Measurements from ENCODE around the gene ZNF280D. TPM values are rescaled to one million over a fixed set of nuclear protein-coding genes. Genes with fewer than 3 reads are reported as not detected.
"Not testable (repeated sequence)": the region's sequence is repeated elsewhere in the genome, so short reads cannot be mapped to it uniquely, and the experiment has no call there.

ZNF280D gene
- total RNA-seq, 1 experiment from 2014 or later: 5.5 TPM

GRCh38 chr15:56729561-56729960 lies 3.7 kb downstream of the ZNF280D start:
- in situ Hi-C loops (cut with HindIII; ENCODE audit: low pct_unique_long_range_greater_than_20kb, low sequenced_read_pairs): no loop called here
- no peak for DNase-seq (ENCODE audit: low read depth)

GRCh38 chr15:56725386-56725785 lies 7.9 kb downstream of the ZNF280D start:
- no peak for DNase-seq (ENCODE audit: low read depth)
- in situ Hi-C loops (cut with HindIII; ENCODE audit: low pct_unique_long_range_greater_than_20kb, low sequenced_read_pairs): no loop called here

- in situ Hi-C loops (cut with HindIII; ENCODE audit: low pct_unique_long_range_greater_than_20kb, low sequenced_read_pairs): no loop called here
- no peak for DNase-seq (ENCODE audit: low read depth)
Measured at GRCh38 chr15:56724232-56724631, 9.1 kb downstream of the ZNF280D start.

DNA sequence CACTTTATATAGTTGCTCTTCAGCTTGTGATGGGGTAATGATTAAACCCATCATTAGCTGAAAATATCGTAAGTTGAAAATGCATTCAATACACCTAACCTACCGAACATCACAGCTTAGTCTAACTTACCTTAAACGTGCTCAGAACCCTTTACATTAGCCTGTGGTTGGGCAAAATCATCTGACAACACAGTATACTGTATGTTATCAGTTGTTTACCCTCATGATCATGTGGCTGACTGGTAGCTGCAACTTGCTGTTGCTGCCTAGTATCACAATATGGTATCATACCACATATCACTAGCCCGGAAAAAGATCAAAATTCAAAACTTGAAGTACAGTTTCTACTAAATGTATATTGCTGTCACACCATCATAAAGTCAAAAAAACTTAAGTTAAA lies 9.5 kb downstream of the ZNF280D start:
- in situ Hi-C loops (cut with HindIII; ENCODE audit: low pct_unique_long_range_greater_than_20kb, low sequenced_read_pairs): no loop called here
- DNase-seq (ENCODE audit: low read depth): no peak

GRCh38 chr15:56719774-56720555 lies 13.3 kb downstream of the ZNF280D start:
- no peak for DNase-seq (ENCODE audit: low read depth)
- in situ Hi-C loops (cut with HindIII; ENCODE audit: low pct_unique_long_range_greater_than_20kb, low sequenced_read_pairs): no loop called here

DNA sequence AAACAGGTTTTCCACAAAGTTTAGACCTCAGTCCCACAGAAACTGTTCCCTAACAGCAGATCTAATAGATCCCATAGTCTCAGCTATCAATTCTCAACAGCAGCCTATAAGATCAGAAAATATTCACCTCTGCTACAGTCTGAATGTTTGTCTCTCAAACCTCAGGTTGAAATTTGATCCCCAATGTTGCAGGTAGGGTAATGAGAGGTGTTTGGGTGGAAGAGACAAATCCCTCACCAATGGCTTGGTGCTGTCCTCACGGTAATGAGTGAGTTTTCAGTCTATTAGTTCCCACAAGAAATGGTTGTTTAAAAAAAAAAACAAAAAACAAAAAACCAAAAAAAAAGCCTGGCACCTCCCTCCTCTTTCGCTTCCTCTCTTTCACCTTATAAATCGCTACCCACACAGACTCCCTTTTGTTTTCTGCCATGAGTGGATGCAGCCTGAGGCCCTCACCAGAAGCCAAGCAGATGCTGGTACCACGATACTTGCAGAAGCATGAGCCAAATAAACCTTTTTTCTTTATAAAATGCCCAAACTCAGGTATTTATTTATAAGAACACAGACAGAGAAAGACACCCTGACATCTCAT lies 14.2 kb downstream of the ZNF280D start:
- in situ Hi-C loops (cut with HindIII; ENCODE audit: low pct_unique_long_range_greater_than_20kb, low sequenced_read_pairs): no loop called here
- DNase-seq (ENCODE audit: low read depth): no peak

DNA sequence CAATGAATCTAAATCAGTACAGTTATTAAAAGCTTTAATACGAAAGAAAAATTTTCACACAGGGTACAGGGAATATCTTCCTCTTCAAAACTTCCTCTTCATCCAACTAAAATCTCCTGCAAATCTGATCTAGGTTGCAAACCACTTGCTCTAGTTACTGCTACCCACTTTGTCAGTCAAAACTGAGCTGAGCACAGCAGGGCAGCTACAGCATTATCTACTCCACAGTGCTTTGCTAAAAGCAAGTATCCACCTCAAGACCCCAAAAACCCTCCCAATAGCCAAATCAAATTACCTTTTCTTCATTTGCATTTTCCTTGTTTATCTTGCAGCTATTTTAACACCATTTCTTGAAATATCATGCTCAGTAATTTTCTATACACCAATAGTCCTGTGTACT lies 14.7 kb downstream of the ZNF280D start:
- no peak for DNase-seq (ENCODE audit: low read depth)
- in situ Hi-C loops (cut with HindIII; ENCODE audit: low pct_unique_long_range_greater_than_20kb, low sequenced_read_pairs): no loop called here

GRCh38 chr15:56716334-56716733 lies 17.0 kb downstream of the ZNF280D start:
- in situ Hi-C loops (cut with HindIII; ENCODE audit: low pct_unique_long_range_greater_than_20kb, low sequenced_read_pairs): no loop called here
- no peak for DNase-seq (ENCODE audit: low read depth)

DNA sequence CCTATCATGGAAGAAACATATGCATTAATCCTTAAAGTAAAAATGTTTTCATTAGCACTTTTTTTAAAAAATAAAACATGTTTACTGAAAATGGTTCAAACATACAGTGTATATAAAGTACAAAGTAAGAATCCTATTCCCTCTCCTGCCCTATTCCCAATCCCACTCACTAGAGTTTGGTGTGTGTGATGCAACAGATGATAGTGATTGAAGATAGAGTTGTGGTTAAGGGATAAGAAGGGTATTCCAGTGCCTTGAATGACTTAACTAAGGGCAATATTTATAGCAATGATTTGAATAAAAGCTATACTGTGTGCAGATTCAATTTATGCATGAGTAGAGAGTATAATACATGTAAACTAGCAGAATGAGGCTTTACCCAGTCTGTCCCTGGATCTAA lies 18.1 kb downstream of the ZNF280D start:
- DNase-seq (ENCODE audit: low read depth): no peak
- in situ Hi-C loops (cut with HindIII; ENCODE audit: low pct_unique_long_range_greater_than_20kb, low sequenced_read_pairs): no loop called here

GRCh38 chr15:56709502-56709901 lies 23.8 kb downstream of the ZNF280D start:
- DNase-seq (ENCODE audit: low read depth); in situ Hi-C loops (cut with HindIII; ENCODE audit: low pct_unique_long_range_greater_than_20kb, low sequenced_read_pairs): not testable (repeated sequence)

DNA sequence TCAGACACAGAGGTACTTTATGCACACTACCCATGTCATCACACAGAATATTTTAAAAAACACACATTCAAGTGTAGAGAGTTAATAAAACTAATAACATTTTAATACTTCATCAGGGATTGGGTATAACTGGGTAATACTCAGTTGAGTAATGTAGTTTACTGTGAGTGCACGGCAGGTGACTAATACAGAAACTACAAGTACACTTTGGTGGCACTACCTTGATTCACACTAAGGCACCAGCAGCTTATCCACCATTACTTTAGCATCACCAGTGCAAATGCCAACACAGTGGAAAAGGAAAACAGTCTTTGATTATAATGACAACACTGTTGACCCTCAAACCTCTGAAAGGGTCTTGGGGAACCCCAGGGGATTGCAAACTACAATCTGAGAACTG lies 33.6 kb downstream of the ZNF280D start:
- in situ Hi-C loops (cut with HindIII; ENCODE audit: low pct_unique_long_range_greater_than_20kb, low sequenced_read_pairs): no loop called here
- DNase-seq (ENCODE audit: low read depth): no peak

DNA sequence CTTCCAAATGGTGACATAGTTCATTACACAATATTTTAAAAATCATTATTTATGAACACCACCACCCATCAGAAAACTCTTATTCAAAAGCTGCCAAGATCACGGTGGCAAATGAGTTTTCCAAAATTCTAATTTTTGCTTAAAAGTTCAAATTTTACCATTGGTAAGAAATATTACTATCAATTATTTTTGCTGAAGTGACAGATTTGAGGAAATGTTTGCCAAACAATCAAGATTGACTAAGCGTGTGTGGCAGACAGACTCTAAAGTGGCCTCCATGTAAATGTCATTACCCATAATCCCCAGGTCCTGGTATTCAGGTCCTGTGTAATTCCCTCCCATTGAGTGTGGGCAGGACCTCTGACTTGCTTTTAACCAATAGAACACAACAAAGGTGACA lies 35.0 kb downstream of the ZNF280D start:
- in situ Hi-C loops (cut with HindIII; ENCODE audit: low pct_unique_long_range_greater_than_20kb, low sequenced_read_pairs): no loop called here
- DNase-seq (ENCODE audit: low read depth): no peak

GRCh38 chr15:56693761-56694160 lies 39.5 kb downstream of the ZNF280D start:
- DNase-seq (ENCODE audit: low read depth): no peak
- in situ Hi-C loops (cut with HindIII; ENCODE audit: low pct_unique_long_range_greater_than_20kb, low sequenced_read_pairs): no loop called here

GRCh38 chr15:56690733-56691132 lies 42.6 kb downstream of the ZNF280D start:
- in situ Hi-C loops (cut with HindIII; ENCODE audit: low pct_unique_long_range_greater_than_20kb, low sequenced_read_pairs): no loop called here
- DNase-seq (ENCODE audit: low read depth): no peak

DNA sequence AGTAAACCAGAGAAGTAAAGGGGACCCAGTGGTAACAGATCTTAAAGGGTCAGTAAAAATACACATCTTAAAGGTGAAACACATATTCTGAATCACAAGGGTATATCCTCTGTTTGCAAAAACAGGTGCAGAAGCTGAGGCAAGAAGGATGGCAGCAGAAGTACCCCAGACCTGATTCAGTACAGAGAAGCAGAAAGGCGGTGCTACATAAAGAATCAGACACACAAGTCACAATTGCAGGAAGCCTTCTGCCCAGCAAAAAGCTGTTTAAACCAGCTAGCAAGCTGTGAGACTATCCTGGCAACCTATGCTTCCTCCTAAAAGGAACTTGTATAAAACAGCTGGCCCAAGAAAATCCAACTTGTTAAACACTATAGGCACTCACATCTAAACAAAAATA lies 49.4 kb downstream of the ZNF280D start:
- in situ Hi-C loops (cut with HindIII; ENCODE audit: low pct_unique_long_range_greater_than_20kb, low sequenced_read_pairs): no loop called here
- DNase-seq (ENCODE audit: low read depth): no peak

DNA sequence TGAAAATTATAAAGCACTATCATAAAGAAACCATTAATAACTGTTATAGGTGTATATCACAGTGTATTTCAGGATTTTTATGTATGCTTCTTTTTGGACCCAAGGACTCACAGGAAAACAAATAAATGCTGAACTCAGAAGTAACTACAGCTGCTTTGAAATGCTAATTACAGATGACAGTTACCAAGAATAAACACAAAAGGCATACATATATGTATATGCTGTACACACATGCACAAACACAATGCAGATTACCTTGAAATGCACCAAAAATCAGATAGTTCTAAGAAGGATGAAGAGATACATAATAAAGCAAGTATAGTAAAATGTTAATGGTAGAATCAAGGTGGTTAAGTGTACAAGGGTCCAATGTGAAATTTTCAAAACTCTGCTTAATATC lies 52.2 kb downstream of the ZNF280D start:
- no peak for DNase-seq (ENCODE audit: low read depth)

DNA sequence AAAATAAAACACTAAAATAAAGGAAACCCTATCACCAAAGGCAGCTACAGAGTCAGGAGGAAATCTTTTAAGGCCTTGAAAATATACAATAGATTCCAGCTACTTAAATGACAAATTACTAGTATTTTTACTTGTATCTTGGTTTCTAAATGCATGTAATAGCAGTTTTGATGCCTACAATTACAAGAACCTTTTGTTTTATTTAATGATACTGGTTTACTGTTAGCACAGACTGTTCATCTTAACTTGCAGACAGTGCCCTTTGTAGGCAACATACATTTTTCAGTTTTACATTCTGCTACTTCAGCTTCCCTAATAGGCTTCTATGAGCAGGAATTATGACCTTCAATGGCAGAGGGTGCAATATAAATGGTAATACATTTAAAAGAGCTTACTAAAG lies 54.1 kb downstream of the ZNF280D start:
- DNase-seq (ENCODE audit: low read depth): no peak
- in situ Hi-C loops (cut with HindIII; ENCODE audit: low pct_unique_long_range_greater_than_20kb, low sequenced_read_pairs): no loop called here

More for the DNA sequence above, 52.2 kb downstream of the ZNF280D start:
- in situ Hi-C loops (cut with HindIII; ENCODE audit: low pct_unique_long_range_greater_than_20kb, low sequenced_read_pairs): no loop called here

DNA sequence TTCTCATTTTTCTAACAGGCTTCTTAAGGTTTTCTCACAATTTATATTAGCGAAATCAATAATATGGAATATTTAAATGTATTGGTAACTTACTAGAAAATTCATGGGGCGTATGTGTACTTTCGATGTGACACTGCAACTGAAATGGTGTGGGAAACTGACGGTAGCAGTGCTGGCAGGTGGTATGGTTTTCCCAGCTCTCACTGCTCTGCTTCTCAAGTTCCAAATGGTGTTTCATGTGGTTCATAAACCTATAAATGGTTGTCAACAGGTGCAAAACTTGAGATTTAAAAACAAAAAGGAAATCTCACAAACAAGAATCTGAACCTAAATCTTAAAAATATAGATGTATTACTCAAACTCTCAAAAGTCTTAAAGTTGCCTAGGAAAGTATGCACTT lies 54.7 kb downstream of the ZNF280D start:
- in situ Hi-C loops (cut with HindIII; ENCODE audit: low pct_unique_long_range_greater_than_20kb, low sequenced_read_pairs): no loop called here
- no peak for DNase-seq (ENCODE audit: low read depth)

GRCh38 chr15:56677271-56677670 lies 56.0 kb downstream of the ZNF280D start:
- DNase-seq (ENCODE audit: low read depth): no peak
- in situ Hi-C loops (cut with HindIII; ENCODE audit: low pct_unique_long_range_greater_than_20kb, low sequenced_read_pairs): no loop called here

GRCh38 chr15:56675930-56676329 lies 57.4 kb downstream of the ZNF280D start:
- in situ Hi-C loops (cut with HindIII; ENCODE audit: low pct_unique_long_range_greater_than_20kb, low sequenced_read_pairs): no loop called here
- no peak for DNase-seq (ENCODE audit: low read depth)

Data from Caki2 (cell line).